DOHH2 (cell line): ENCODE measurements around the gene PLA2G4B.

ENCODE experiments used
- H3F3A ChIP-seq: fragments of 200-600 bp; sonication (generic), shearing (Covaris generic); 2 replicates; pipeline ENCODE4 v1.6.0; 2016; ENCODE audit warnings: antibody characterized with exemption, mild to moderate bottlenecking; ENCODE audit not compliant: control insufficient read depth, insufficient read depth
- H3K27ac ChIP-seq: fragments of 200-600 bp; sonication (generic); 2 replicates; pipeline ENCODE4 v1.5.1; 2014; ENCODE audit warnings: low read depth, mild to moderate bottlenecking, low read length, moderate library complexity
- H3K27me3 ChIP-seq: fragments of 200-600 bp; sonication (generic); 2 replicates; pipeline ENCODE4 v1.6.1; 2014; ENCODE audit warnings: mild to moderate bottlenecking, low read length, mixed read lengths; ENCODE audit not compliant: control insufficient read depth
- H3K36me3 ChIP-seq: fragments of 200-600 bp; sonication (generic); 2 replicates; pipeline ENCODE4 v1.6.1; 2014; ENCODE audit warnings: mild to moderate bottlenecking, low read length, moderate library complexity, mixed read lengths; ENCODE audit not compliant: control insufficient read depth
- H3K4me1 ChIP-seq: fragments of 200-600 bp; sonication (generic); 2 replicates; pipeline ENCODE4 v1.6.1; 2014; ENCODE audit warnings: mild to moderate bottlenecking, low read length, mixed read lengths; ENCODE audit not compliant: control insufficient read depth
- H3K4me2 ChIP-seq: fragments of 200-600 bp; sonication (generic); 2 replicates; pipeline ENCODE4 v1.6.0; 2014; ENCODE audit warnings: mild to moderate bottlenecking, low read length, moderate library complexity
- H3K4me3 ChIP-seq: fragments of 200-600 bp; sonication (generic); 2 replicates; pipeline ENCODE4 v1.5.1; 2014; ENCODE audit warnings: mild to moderate bottlenecking, low read length, mixed read lengths
- H3K79me2 ChIP-seq: fragments of 200-600 bp; sonication (generic); 2 replicates; pipeline ENCODE4 v1.6.1; 2014; ENCODE audit warnings: mild to moderate bottlenecking, low read length, mixed read lengths; ENCODE audit not compliant: control insufficient read depth
- H3K9me2 ChIP-seq: fragments of 200-600 bp; sonication (generic); replicated peaks from 2 replicates; pipeline ENCODE4 v1.6.1; 2014; ENCODE audit warnings: mild to moderate bottlenecking, low read length, mixed read lengths; ENCODE audit not compliant: control insufficient read depth
- H3K9me3 ChIP-seq: fragments of 200-600 bp; sonication (generic); 2 replicates; pipeline ENCODE4 v1.6.1; 2014; ENCODE audit warnings: antibody characterized with exemption, low read length, mixed read lengths; ENCODE audit not compliant: control insufficient read depth, insufficient read depth
- H4K20me1 ChIP-seq: fragments of 200-600 bp; sonication (generic); 2 replicates; pipeline ENCODE4 v1.6.0; 2014; ENCODE audit warnings: low read depth, mild to moderate bottlenecking, antibody characterized with exemption, low read length, moderate library complexity; ENCODE audit not compliant: control insufficient read depth, insufficient read depth
- CTCF ChIP-seq: fragments of 200-600 bp; sonication (generic); IDR thresholded peaks from one replicate; pipeline ENCODE4 v1.5.1; 2014; ENCODE audit warnings: antibody characterized with exemption, mild to moderate bottlenecking, low read depth, low read length; ENCODE audit not compliant: poor library complexity, severe bottlenecking
- EZH2phosphoT487 ChIP-seq: fragments of 200-600 bp; sonication (generic); IDR thresholded peaks from 2 replicates; pipeline ENCODE4 v1.6.1; 2017; ENCODE audit warnings: borderline replicate concordance, mild to moderate bottlenecking, antibody characterized with exemption, low read length, moderate library complexity, mixed read lengths

PLA2G4B gene

GRCh38 chr15:41822471-41822870, 16.2 kb upstream of the PLA2G4B start:
- Histone ChIP-seq H3K4me2 (no peak overlapping the region), H3K9me3 (no peaks in the 10 kb centered on the region), H3K36me3 (no peaks in the 10 kb centered on the region)

GRCh38 chr15:41822957-41823356, 15.7 kb upstream of the PLA2G4B start:
- no peaks in the 10 kb centered on the region for H3K9me2 ChIP-seq
- no peaks in the 10 kb centered on the region for H3F3A ChIP-seq
- TF ChIP-seq EZH2phosphoT487 (no peak), CTCF (no peak)
- H3K27ac ChIP-seq = no peak overlapping the region
- H3K4me3 ChIP-seq = no peak overlapping the region
- no peak overlapping the region for H3K4me2 ChIP-seq
- no peaks in the 10 kb centered on the region for H3K27me3 ChIP-seq
- peaks cover 4% of the 10 kb centered on the region for H3K4me1 ChIP-seq
- no peaks in the 10 kb centered on the region for H3K36me3 ChIP-seq
- no peaks in the 10 kb centered on the region for H3K79me2 ChIP-seq
- no peaks in the 10 kb centered on the region for H4K20me1 ChIP-seq
- no peaks in the 10 kb centered on the region for H3K9me3 ChIP-seq

More at GRCh38 chr15:41822471-41822870, 16.2 kb upstream of the PLA2G4B start:
- Histone ChIP-seq H3K79me2 (no peaks in the 10 kb centered on the region), H3K4me1 (peaks cover 4% of the 10 kb centered on the region), H3F3A (no peaks in the 10 kb centered on the region), H3K27me3 (no peaks in the 10 kb centered on the region), H3K9me2 (no peaks in the 10 kb centered on the region), H3K27ac (no peak overlapping the region), H4K20me1 (no peaks in the 10 kb centered on the region), H3K4me3 (no peak overlapping the region)
- TF ChIP-seq CTCF = no peak
- TF ChIP-seq EZH2phosphoT487 = no peak

- H3F3A ChIP-seq = no peaks in the 10 kb centered on the region
- TF ChIP-seq CTCF (no peak), EZH2phosphoT487 (no peak)
- H3K79me2 ChIP-seq = no peaks in the 10 kb centered on the region
- H3K27ac ChIP-seq = no peak overlapping the region
- H3K9me2 ChIP-seq = no peaks in the 10 kb centered on the region
- H3K4me1 ChIP-seq = peaks cover 5% of the 10 kb centered on the region
- H3K36me3 ChIP-seq = no peaks in the 10 kb centered on the region
- H3K4me2 ChIP-seq = no peak overlapping the region
- H3K4me3 ChIP-seq = no peak overlapping the region
- H3K9me3 ChIP-seq = no peaks in the 10 kb centered on the region
- no peaks in the 10 kb centered on the region for H4K20me1 ChIP-seq
- H3K27me3 ChIP-seq = no peaks in the 10 kb centered on the region
Measured at GRCh38 chr15:41823502-41823901, 15.1 kb upstream of the PLA2G4B start.
